K562 (cell line): ENCODE measurements around the gene MTPN. TPM values are rescaled to one million over a fixed set of nuclear protein-coding genes. Genes with fewer than 3 reads are reported as not detected.

Experiments used
- CBFA2T3 ChIP-seq: fragments of 450-650 bp; IDR thresholded peaks from 2 replicates; pipeline ENCODE4 v1.6.1; 2017
- CHD1 ChIP-seq: fragments of 200-600 bp; sonication (generic); IDR thresholded peaks from one replicate; pipeline ENCODE4 v1.6.1; 2012; ENCODE audit warnings: mild to moderate bottlenecking, moderate library complexity, low read length, inconsistent platforms
- HOXB6 ChIP-seq: fragments of 250-450 bp; sonication (Bioruptor Pico); IDR thresholded peaks from 2 replicates; pipeline ENCODE4 v1.5.1; 2022; ENCODE audit warnings: mild to moderate bottlenecking, borderline replicate concordance
- MCM2 ChIP-seq: fragments of 450-650 bp; IDR thresholded peaks from 2 replicates; pipeline ENCODE4 v1.6.1; 2017; ENCODE audit warnings: low read depth, mild to moderate bottlenecking
- RBM15 ChIP-seq: fragments of 200-400 bp; formaldehyde crosslinking; IDR thresholded peaks from 2 replicates; pipeline ENCODE4 v1.6.1; 2018; ENCODE audit warnings: mild to moderate bottlenecking, low read length, moderate library complexity; ENCODE audit not compliant: insufficient read depth
- SMAD2 ChIP-seq: fragments of 150-350 bp; IDR thresholded peaks from 2 replicates; pipeline ENCODE4 v1.6.1; 2014; ENCODE audit warnings: low read depth, mild to moderate bottlenecking, low read length
- TAL1 ChIP-seq: fragments of 450-650 bp; IDR thresholded peaks from 2 replicates; pipeline ENCODE4 v1.6.1; 2016; ENCODE audit warnings: mild to moderate bottlenecking
- TRIM28 ChIP-seq: fragments of 450-650 bp; IDR thresholded peaks from 2 replicates; pipeline ENCODE4 v1.6.1; 2017
- TSHZ1 ChIP-seq: fragments of 250-450 bp; sonication (Bioruptor Pico); IDR thresholded peaks from 2 replicates; pipeline ENCODE4 v1.4.0; 2020; ENCODE audit warnings: mild to moderate bottlenecking, moderate library complexity
- U2AF1 ChIP-seq: fragments of 200-400 bp; formaldehyde crosslinking; optimal IDR thresholded peaks from 2 replicates; pipeline ENCODE3; 2017; ENCODE audit warnings: mild to moderate bottlenecking, low read depth, low read length, moderate library complexity
- polyA plus RNA-seq, 8 experiments: library from polyadenylated mRNA; depleted of rRNA in 4 of 8; stranded (reverse) in 5 of 8; unstranded in 3 of 8; fragments of >200 nt; fragmentation: Nextera tagmentation in 2 of 8; fragmentation: Illumina TruSeq in 1 of 8; extraction: Ambion mirVana in 2 of 8; extraction: Trizol in 1 of 8; gene quantifications; 2 replicates each; pipeline versions ENCODE4 v1.2.1 to v1.2.3, GENCODE V29; 2011 to 2014; ENCODE audit warnings: inconsistent platforms in 1 of 8, missing spikeins in 1 of 8
- total RNA-seq, 7 experiments: library from RNA; depleted of rRNA in 6 of 7; stranded (reverse); fragments of >200 nt in 6 of 7; fragmentation: Illumina TruSeq in 2 of 7; extraction: Trizol in 2 of 7; gene quantifications; 2 replicates each; pipeline versions ENCODE4 v1.2.1 to v1.2.3, GENCODE V29; 2011 to 2021; ENCODE audit warnings: low replicate concordance in 1 of 7
- TF ChIP-seq, protein P1 (sequence below): fragments of 200-600 bp; sonication (generic); IDR thresholded peaks from one replicate; pipeline ENCODE4 v1.6.1; 2012; ENCODE audit warnings: mild to moderate bottlenecking, low read depth, low read length, inconsistent platforms
- TF ChIP-seq, protein P2 (sequence below): sonication (generic); formaldehyde crosslinking; IDR thresholded peaks from 2 replicates; pipeline ENCODE4 v1.8.0; 2022; ENCODE audit warnings: missing genetic modification reagents, mild to moderate bottlenecking, moderate library complexity, borderline replicate concordance

MTPN gene
- total and polyA plus RNA-seq, 9 of the 15 experiments (the other 6 are each of a cell fraction or from before 2014, with no cell fraction given): 68.5 to 261 (median 156) TPM

DNA sequence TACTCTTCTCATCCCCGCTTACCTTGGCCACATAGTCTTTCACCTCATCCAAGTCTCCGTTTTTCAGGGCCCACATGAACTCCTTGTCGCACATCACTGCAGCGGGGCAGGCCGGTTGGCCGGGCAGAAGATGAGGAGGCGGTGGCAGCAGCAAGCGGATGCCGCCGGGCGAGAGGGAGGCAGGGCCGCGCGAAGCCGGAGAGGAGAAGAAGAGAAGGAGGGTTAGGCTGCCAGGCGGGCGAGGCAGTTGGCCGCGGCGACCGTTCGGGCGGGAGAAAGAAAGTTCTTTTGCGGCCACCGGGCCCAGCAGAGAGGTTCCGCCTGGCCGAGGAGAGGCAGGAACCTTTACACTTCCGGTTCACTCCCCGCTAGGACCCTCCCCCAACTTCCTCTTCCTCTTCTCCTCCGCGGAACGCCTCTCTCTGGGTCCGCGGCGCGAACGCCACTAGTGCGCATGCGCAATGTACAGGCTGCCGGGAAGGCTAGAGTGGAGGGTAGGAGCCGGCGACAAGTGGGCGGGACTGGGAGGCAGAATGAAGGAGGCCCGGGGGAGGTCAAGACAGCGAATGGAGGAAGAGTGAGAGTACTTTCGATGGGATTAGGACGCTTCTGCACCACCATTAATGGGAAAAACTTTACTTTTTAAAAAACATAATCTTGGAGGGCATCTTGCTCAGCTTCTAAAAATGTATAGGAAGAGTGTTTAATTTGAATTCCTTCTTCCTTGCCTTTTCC lies at the start of gene MTPN (continued):
- TF ChIP-seq, protein P1, sequence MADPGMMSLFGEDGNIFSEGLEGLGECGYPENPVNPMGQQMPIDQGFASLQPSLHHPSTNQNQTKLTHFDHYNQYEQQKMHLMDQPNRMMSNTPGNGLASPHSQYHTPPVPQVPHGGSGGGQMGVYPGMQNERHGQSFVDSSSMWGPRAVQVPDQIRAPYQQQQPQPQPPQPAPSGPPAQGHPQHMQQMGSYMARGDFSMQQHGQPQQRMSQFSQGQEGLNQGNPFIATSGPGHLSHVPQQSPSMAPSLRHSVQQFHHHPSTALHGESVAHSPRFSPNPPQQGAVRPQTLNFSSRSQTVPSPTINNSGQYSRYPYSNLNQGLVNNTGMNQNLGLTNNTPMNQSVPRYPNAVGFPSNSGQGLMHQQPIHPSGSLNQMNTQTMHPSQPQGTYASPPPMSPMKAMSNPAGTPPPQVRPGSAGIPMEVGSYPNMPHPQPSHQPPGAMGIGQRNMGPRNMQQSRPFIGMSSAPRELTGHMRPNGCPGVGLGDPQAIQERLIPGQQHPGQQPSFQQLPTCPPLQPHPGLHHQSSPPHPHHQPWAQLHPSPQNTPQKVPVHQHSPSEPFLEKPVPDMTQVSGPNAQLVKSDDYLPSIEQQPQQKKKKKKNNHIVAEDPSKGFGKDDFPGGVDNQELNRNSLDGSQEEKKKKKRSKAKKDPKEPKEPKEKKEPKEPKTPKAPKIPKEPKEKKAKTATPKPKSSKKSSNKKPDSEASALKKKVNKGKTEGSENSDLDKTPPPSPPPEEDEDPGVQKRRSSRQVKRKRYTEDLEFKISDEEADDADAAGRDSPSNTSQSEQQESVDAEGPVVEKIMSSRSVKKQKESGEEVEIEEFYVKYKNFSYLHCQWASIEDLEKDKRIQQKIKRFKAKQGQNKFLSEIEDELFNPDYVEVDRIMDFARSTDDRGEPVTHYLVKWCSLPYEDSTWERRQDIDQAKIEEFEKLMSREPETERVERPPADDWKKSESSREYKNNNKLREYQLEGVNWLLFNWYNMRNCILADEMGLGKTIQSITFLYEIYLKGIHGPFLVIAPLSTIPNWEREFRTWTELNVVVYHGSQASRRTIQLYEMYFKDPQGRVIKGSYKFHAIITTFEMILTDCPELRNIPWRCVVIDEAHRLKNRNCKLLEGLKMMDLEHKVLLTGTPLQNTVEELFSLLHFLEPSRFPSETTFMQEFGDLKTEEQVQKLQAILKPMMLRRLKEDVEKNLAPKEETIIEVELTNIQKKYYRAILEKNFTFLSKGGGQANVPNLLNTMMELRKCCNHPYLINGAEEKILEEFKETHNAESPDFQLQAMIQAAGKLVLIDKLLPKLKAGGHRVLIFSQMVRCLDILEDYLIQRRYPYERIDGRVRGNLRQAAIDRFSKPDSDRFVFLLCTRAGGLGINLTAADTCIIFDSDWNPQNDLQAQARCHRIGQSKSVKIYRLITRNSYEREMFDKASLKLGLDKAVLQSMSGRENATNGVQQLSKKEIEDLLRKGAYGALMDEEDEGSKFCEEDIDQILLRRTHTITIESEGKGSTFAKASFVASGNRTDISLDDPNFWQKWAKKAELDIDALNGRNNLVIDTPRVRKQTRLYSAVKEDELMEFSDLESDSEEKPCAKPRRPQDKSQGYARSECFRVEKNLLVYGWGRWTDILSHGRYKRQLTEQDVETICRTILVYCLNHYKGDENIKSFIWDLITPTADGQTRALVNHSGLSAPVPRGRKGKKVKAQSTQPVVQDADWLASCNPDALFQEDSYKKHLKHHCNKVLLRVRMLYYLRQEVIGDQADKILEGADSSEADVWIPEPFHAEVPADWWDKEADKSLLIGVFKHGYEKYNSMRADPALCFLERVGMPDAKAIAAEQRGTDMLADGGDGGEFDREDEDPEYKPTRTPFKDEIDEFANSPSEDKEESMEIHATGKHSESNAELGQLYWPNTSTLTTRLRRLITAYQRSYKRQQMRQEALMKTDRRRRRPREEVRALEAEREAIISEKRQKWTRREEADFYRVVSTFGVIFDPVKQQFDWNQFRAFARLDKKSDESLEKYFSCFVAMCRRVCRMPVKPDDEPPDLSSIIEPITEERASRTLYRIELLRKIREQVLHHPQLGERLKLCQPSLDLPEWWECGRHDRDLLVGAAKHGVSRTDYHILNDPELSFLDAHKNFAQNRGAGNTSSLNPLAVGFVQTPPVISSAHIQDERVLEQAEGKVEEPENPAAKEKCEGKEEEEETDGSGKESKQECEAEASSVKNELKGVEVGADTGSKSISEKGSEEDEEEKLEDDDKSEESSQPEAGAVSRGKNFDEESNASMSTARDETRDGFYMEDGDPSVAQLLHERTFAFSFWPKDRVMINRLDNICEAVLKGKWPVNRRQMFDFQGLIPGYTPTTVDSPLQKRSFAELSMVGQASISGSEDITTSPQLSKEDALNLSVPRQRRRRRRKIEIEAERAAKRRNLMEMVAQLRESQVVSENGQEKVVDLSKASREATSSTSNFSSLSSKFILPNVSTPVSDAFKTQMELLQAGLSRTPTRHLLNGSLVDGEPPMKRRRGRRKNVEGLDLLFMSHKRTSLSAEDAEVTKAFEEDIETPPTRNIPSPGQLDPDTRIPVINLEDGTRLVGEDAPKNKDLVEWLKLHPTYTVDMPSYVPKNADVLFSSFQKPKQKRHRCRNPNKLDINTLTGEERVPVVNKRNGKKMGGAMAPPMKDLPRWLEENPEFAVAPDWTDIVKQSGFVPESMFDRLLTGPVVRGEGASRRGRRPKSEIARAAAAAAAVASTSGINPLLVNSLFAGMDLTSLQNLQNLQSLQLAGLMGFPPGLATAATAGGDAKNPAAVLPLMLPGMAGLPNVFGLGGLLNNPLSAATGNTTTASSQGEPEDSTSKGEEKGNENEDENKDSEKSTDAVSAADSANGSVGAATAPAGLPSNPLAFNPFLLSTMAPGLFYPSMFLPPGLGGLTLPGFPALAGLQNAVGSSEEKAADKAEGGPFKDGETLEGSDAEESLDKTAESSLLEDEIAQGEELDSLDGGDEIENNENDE: peak; percentile 79
- TF ChIP-seq, protein P2, sequence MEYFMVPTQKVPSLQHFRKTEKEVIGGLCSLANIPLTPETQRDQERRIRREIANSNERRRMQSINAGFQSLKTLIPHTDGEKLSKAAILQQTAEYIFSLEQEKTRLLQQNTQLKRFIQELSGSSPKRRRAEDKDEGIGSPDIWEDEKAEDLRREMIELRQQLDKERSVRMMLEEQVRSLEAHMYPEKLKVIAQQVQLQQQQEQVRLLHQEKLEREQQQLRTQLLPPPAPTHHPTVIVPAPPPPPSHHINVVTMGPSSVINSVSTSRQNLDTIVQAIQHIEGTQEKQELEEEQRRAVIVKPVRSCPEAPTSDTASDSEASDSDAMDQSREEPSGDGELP (CRISPR knock-in tag): peak; percentile 85
- TF ChIP-seq TAL1 (no peak), MCM2 (no peak), TSHZ1 (CRISPR knock-in tag) (no peak), TRIM28 (no peak), CBFA2T3 (no peak), SMAD2 (no peak), RBM15 (no peak), U2AF1 (no peak), CHD1 (no peak), HOXB6 (CRISPR knock-in tag) (no peak)
